ENCODE results near the gene AURKA. TPM values are rescaled to one million over a fixed set of nuclear protein-coding genes. Genes with fewer than 3 reads are reported as not detected.
A peak's percentile ranks its signal among the peaks of the same experiment; 100 is the strongest.

The AURKA gene
- total RNA-seq, 2 experiments from 2014 or later: 99.7 to 101 TPM

DNA sequence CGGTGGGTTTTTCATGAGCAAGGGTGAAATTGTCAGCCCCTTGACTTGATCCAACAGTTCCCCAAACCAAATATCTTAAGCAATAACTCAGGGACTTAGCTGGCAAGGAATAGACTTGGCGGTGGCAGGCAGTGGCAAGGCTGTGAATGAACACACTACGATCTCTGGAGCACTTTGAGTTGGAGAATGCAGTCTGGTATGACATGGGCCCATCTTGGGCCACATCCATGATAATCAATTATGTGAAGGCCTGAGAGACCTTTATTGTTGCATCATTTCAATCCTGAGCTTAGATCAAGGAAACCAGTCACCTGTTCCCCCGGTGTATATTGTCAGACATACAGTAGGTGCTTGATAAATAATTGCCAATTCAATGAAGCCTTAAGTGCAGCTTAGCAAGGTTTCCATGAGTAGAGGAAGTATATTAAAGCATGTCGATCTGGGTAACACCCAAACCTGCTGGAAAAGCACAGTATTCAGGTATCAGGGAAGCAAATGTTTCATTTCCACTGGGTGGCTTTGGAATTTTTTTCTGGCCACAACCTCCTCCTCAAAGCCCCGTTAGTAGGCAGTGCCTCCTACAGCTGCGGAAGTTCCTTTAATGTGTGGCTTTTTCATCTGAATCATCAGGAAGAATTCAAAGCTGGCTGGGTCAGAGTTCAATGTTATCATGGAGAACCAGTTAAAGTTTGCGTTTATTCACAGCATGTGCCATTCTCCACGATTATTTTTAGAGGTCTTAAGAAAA, 30.2 kb upstream of the AURKA start:
- peaks cover 7% of the 10 kb centered on the region for H3K36me3 Mint-ChIP-seq
- intact Hi-C loops (cut with micrococcal nuclease): no loop called here
- ChIA-PET CTCF (interaction anchor here (0.9 to 1.4 kb wide), 3 partner anchors 10 to 22 kb away, joined by 3 to 6 read pairs (median 4); partner anchors contain the start of gene CASS4), POLR2A (interaction anchor here (0.9 to 2.2 kb wide), 3 partner anchors 9 to 15 kb away, joined by 3 to 17 read pairs (median 4); partner anchors contain the start of gene CASS4)
- peak overlapping the region; percentile 73 for H3K27ac Mint-ChIP-seq
- DNase-seq: no peak
- H3K4me1 Mint-ChIP-seq (ENCODE audit: low read depth): peaks cover 75% of the 10 kb centered on the region
- H3K4me3 Mint-ChIP-seq: peak overlapping the region; percentile 6
- H3K27me3 Mint-ChIP-seq: no peaks in the 10 kb centered on the region
- H3K9me3 Mint-ChIP-seq: no peaks in the 10 kb centered on the region

DNA sequence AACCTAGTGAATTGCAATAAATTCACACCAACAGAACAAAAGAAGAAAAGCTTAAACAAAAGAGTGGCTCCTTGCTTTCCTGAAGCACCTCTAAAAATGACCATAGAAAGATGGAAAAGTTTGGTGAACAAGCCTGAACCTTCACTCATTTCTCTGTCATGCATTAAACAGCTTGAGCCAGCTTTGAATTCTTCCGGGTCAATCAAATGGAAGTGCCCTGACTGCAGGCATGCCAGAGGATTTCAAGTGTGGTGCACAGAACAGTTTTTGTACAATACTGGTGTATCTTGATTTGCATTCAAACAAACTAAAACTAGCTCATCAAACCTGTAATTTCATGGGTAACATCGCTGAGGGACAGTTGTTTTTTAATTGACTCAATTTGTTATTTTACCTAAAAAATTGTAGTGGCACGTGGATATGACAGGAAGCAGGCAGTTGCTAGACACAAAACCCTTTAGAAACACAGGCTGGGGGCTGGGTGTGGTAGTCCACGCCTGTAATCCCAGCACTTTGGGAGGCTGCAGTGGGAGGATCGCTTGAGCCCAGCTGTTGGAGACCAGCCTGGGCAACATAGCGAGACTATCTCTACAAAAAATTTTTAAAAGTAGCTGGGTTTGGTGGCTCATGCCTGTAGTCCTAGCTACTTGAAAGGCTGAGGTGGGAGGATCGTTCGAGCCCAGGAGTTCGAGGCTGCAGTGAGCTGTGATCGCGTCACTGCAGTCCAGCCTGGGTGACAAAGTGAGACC, 29.1 kb upstream of the AURKA start:
- ChIA-PET POLR2A (interaction anchor here (1.2 to 1.3 kb wide), 2 partner anchors 8 to 12 kb away, joined by 4 read pairs; no protein-coding TSS in a partner anchor), CTCF (interaction anchor here (1.1 to 1.4 kb wide), 2 partner anchors 9 to 21 kb away, joined by 4 read pairs; no protein-coding TSS in a partner anchor)
- Mint-ChIP-seq H3K36me3 (peaks cover 9% of the 10 kb centered on the region), H3K9me3 (no peaks in the 10 kb centered on the region), H3K27me3 (no peaks in the 10 kb centered on the region), H3K4me1 (ENCODE audit: low read depth) (peaks cover 82% of the 10 kb centered on the region), H3K27ac (peak overlapping the region; percentile 91), H3K4me3 (no peak overlapping the region)
- DNase-seq: no peak
- intact Hi-C loops (cut with micrococcal nuclease): no loop called here

DNA sequence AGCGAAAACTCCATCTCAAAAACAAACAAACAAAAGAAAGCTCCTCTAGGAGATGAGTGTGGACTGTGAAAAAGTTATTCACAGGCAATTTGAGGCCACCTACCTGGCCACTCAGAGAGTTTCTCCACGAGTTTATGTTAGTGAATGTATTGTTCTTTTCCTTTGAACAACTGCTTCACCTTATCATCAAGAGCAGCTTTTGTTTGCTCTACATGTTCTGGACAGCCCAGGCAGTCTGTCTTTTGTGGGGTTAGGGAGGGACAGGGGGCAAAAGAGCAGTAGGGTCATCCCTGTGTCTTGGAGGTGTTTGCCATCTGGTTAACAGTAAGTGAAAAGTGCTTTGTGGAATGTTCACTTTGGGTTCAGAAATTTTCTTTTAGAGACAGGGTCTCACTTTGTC, 28.0 kb upstream of the AURKA start:
- Mint-ChIP-seq H3K27ac (peak overlapping the region; percentile 91), H3K4me3 (no peak overlapping the region), H3K27me3 (no peaks in the 10 kb centered on the region), H3K4me1 (ENCODE audit: low read depth) (peaks cover 85% of the 10 kb centered on the region), H3K36me3 (peaks cover 9% of the 10 kb centered on the region), H3K9me3 (no peaks in the 10 kb centered on the region)
- ChIA-PET POLR2A (interaction anchor here (0.6 to 1.8 kb wide), 2 partner anchors 10 to 23 kb away, joined by 4 read pairs; no protein-coding TSS in a partner anchor), CTCF (interaction anchor here (2.4 to 2.5 kb wide), 2 partner anchors 10 to 22 kb away, joined by 9 to 10 read pairs; no protein-coding TSS in a partner anchor)
- intact Hi-C loops (cut with micrococcal nuclease): no loop called here
- DNase-seq: peak; percentile 6

DNA sequence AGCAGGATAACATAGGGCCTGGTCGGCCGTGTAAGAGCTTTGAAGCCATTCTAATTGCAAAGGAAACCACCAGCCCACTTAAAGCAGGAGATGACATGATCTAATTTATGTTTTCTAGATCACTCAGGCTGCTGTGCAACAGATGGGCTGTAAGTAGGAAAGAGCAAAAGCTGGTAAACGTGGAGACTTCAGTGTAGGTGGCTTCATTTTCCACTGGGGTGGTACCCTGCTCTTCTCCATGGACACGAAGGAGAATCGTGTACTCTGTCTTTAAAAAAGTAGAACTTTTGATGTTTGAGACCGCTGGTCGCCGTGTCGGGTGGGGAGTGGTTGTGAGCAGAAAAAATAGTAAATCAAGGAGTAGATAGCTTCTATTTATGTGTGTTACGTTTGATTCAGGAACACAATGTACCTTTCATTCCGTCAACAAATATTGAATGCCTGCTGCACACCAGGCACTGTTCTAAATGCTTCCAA, 26.4 kb upstream of the AURKA start:
- POLR2A ChIA-PET: interaction anchor here (0.9 to 3.4 kb wide), 6 partner anchors 9 to 50 kb away, joined by 3 to 19 read pairs (median 5); partner anchors contain the start of genes AURKA, CSTF1 and RTF2
- peak overlapping the region; percentile 71 for H3K4me3 Mint-ChIP-seq
- no peaks in the 10 kb centered on the region for H3K9me3 Mint-ChIP-seq
- peaks cover 14% of the 10 kb centered on the region for H3K36me3 Mint-ChIP-seq
- H3K4me1 Mint-ChIP-seq (ENCODE audit: low read depth): peaks cover 87% of the 10 kb centered on the region
- H3K27ac Mint-ChIP-seq: peak overlapping the region; percentile 91
- peak; percentile 45 for DNase-seq
- CTCF ChIA-PET: interaction anchor here (1.4 to 2.5 kb wide), 4 partner anchors 11 to 26 kb away, joined by 4 to 10 read pairs (median 7); partner anchors contain the start of gene AURKA
- intact Hi-C loops (cut with micrococcal nuclease): loop anchor here (1.0 to 10.0 kb wide), 3 partner anchors 11 to 976 kb away; partner anchors contain the start of gene RBM38
- H3K27me3 Mint-ChIP-seq: no peaks in the 10 kb centered on the region

DNA sequence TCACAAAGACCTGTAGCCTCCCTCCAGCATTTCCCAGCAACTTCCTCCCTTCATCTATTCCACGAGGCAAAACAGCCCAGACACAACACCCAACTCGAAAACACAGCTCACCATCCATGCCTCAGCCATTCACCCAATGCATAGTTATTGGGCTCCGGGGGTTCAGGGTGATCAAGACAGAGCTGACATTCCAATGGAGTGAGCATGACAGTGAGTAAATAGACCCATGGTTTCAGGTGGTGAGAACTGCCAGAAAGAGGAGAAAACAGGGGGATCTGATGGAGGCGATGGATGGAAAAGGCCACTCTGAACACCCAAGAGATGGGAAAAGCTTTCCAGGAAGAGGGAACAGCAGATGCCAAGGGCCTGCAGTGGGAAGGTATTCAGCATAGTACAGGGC, 25.9 kb upstream of the AURKA start:
- H3K4me3 Mint-ChIP-seq: peak overlapping the region; percentile 71
- peaks cover 14% of the 10 kb centered on the region for H3K36me3 Mint-ChIP-seq
- ChIA-PET CTCF (interaction anchor here (1.4 to 2.5 kb wide), 3 partner anchors 12 to 24 kb away, joined by 4 to 10 read pairs (median 9); no protein-coding TSS in a partner anchor), POLR2A (interaction anchor here (1.3 to 3.4 kb wide), 4 partner anchors 11 to 50 kb away, joined by 3 to 19 read pairs (median 10); partner anchors contain the start of genes AURKA, CSTF1 and RTF2)
- peaks cover 88% of the 10 kb centered on the region for H3K4me1 Mint-ChIP-seq (ENCODE audit: low read depth)
- H3K27ac Mint-ChIP-seq: peak overlapping the region; percentile 91
- DNase-seq: no peak
- intact Hi-C loops (cut with micrococcal nuclease): loop anchor here (1.0 to 10.0 kb wide), 3 partner anchors 11 to 977 kb away; partner anchors contain the start of gene RBM38
- no peaks in the 10 kb centered on the region for H3K9me3 Mint-ChIP-seq
- no peaks in the 10 kb centered on the region for H3K27me3 Mint-ChIP-seq

DNA sequence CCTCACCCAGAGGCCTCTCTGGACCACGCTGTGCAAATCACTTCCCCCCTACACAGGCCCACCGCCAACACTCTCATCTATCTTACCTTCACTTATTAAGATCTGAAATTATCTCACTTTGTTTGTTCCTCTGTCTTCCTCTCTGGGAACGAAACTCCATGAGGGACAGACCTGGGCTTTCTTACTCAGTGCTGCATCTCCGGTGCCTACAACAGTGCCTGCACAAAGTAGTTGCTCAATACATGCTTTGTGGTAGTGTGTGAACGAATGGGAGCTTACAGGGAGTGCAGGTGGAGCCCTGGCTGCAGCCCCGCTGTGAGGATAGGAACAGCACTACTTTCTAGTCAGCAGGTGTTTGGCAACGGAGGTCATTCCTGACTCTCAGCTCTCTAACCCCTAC, 25.4 kb upstream of the AURKA start:
- no peak for DNase-seq
- Mint-ChIP-seq H3K27me3 (no peaks in the 10 kb centered on the region), H3K4me3 (peak overlapping the region; percentile 71), H3K4me1 (ENCODE audit: low read depth) (peaks cover 88% of the 10 kb centered on the region), H3K27ac (peak overlapping the region; percentile 91), H3K9me3 (no peaks in the 10 kb centered on the region), H3K36me3 (peaks cover 19% of the 10 kb centered on the region)
- POLR2A ChIA-PET: interaction anchor here (1.3 to 3.4 kb wide), 3 partner anchors 11 to 51 kb away, joined by 3 to 19 read pairs (median 16); partner anchors contain the start of genes AURKA, CSTF1 and RTF2
- CTCF ChIA-PET: interaction anchor here (2.4 kb wide), 1 partner anchor 19 kb away, joined by 10 read pairs; no protein-coding TSS in a partner anchor
- intact Hi-C loops (cut with micrococcal nuclease): loop anchor here (10.0 kb wide), 1 partner anchor 977 kb away; the partner anchor contains the start of gene RBM38

DNA sequence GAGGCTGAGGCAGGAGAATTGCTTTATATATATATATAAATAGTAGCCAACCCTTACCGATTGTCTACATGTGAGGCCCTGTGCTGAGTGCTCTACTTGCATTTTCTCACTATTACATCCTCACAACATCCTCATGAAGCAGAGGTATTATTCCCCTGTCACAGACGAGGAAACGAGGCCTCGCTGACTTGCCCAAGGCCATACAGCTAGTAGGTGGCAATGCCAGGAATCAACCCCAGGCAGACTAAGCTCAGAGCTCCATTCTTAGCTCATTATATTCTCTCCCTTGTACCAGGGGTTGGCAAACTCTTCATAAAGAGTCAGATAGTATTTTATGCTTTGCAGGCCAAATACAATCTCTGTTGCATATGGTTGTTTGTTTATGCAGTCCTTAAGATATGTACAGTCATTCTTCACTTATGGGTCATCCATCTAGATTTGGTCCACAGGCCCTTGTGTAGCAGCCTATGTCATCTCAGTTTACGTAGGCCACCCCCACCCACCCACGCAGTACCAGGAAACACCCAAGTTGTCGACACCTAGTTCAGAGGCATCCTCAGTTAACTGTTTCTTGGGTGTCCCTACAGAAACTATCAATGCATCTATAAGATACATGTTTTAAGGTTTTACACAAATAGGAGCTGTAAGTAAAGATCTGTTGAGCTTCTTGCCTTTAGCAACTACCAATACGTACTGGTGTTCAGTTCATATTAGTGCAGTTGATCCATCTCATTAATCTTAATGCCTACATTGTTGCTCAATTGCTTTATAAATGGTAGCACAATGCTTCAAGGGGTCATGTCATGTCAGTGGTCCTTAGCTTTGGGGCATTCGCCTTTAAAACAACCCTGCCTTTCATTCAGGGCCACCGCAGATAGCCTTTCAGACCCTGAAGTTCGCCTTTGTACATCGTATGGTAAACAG, 23.1 kb upstream of the AURKA start:
- Mint-ChIP-seq H3K4me3 (peak overlapping the region; percentile 58), H3K27me3 (no peaks in the 10 kb centered on the region), H3K27ac (peak overlapping the region; percentile 91), H3K4me1 (ENCODE audit: low read depth) (peaks cover 80% of the 10 kb centered on the region), H3K9me3 (no peaks in the 10 kb centered on the region), H3K36me3 (peaks cover 24% of the 10 kb centered on the region)
- ChIA-PET POLR2A (interaction anchor here (0.9 to 3.7 kb wide), 6 partner anchors 8 to 39 kb away, joined by 3 to 17 read pairs (median 6); no protein-coding TSS in a partner anchor), CTCF (interaction anchor here (0.8 to 1.9 kb wide), 2 partner anchors 17 to 55 kb away, joined by 3 to 4 read pairs; no protein-coding TSS in a partner anchor)
- DNase-seq: peak; percentile 92
- intact Hi-C loops (cut with micrococcal nuclease): loop anchor here (1.0 to 10.0 kb wide), 4 partner anchors 14 to 980 kb away; partner anchors contain the start of genes RBM38 and RTF2

DNA sequence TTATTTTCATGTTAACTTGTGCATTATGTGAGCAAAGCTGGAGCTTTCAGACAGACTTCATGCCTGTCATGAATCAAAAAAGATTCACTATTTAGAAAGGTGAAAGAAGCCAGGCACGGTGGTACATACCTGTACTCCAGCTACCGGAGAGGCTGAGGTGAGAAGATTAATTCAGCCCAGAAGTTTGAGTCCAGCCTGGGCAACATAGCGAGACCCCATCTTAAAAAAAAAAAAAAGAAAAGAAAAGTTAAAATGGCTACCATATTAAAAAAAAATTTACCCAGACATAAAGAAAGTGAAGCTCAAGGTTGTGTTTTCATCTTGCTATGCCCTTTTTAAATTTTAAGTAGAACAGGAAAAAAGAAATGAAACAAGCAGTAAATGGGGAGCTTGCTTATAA, 20.9 kb upstream of the AURKA start:
- CTCF ChIA-PET: interaction anchor here (1.5 to 2.0 kb wide), 6 partner anchors 10 to 41 kb away, joined by 4 to 10 read pairs (median 6); partner anchors contain the start of genes AURKA and CSTF1
- H3K4me1 Mint-ChIP-seq (ENCODE audit: low read depth): peaks cover 70% of the 10 kb centered on the region
- H3K4me3 Mint-ChIP-seq: peak overlapping the region; percentile 83

DNA sequence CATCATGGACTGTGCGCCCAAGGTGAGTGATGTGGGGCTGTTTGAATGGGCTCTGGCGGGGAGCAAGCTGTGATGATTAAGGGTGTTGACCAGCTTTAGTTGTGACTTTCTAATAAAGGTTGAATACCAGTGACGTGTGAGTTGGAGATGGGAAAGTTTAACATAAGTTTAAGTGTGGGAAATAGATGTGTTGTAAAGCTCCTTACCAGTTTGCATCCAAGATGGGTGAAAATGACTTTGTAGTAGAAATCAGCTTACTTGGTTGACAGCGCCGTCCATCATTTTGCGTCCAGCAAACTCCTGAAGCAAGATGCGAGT, 20.4 kb upstream of the AURKA start:
- no peak for DNase-seq
- no peaks in the 10 kb centered on the region for H3K9me3 Mint-ChIP-seq
- ChIA-PET CTCF (interaction anchor here (0.9 to 2.0 kb wide), 7 partner anchors 10 to 977 kb away, joined by 3 to 10 read pairs (median 6); partner anchors contain the start of genes AURKA and CSTF1), POLR2A (interaction anchor here (1.0 to 3.7 kb wide), 10 partner anchors 10 to 57 kb away, joined by 3 to 27 read pairs (median 6); partner anchors contain the start of genes AURKA, CSTF1 and RTF2)
- H3K4me3 Mint-ChIP-seq: peak overlapping the region; percentile 83
- H3K4me1 Mint-ChIP-seq (ENCODE audit: low read depth): peaks cover 65% of the 10 kb centered on the region
- no peaks in the 10 kb centered on the region for H3K27me3 Mint-ChIP-seq
- intact Hi-C loops (cut with micrococcal nuclease): loop anchor here (1.0 to 10.0 kb wide), 2 partner anchors 20 to 982 kb away; partner anchors contain the start of genes AURKA, CSTF1 and RBM38
- H3K36me3 Mint-ChIP-seq: peaks cover 28% of the 10 kb centered on the region
- H3K27ac Mint-ChIP-seq: peak overlapping the region; percentile 91

More for the DNA sequence above, 20.9 kb upstream of the AURKA start:
- DNase-seq: no peak
- no peaks in the 10 kb centered on the region for H3K9me3 Mint-ChIP-seq
- intact Hi-C loops (cut with micrococcal nuclease): loop anchor here (1.0 to 10.0 kb wide), 2 partner anchors 21 to 982 kb away; partner anchors contain the start of genes AURKA, CSTF1 and RBM38
- H3K27me3 Mint-ChIP-seq: no peaks in the 10 kb centered on the region
- POLR2A ChIA-PET: interaction anchor here (0.7 to 3.7 kb wide), 11 partner anchors 10 to 56 kb away, joined by 3 to 27 read pairs (median 6); partner anchors contain the start of genes AURKA, CSTF1 and RTF2
- H3K27ac Mint-ChIP-seq: peak overlapping the region; percentile 91
- H3K36me3 Mint-ChIP-seq: peaks cover 25% of the 10 kb centered on the region

All from activated CD4-positive, alpha-beta memory T cell treated with anti-CD3 and anti-CD28 coated beads for 36 hours (primary cell).